SU-DHL-6 (cell line): ENCODE measurements around the gene ZNF202.

Experiments used
- H2AFZ ChIP-seq: fragments of 200-600 bp; sonication (generic); 2 replicates; pipeline ENCODE4 v1.6.1; 2014; ENCODE audit warnings: low read depth, mild to moderate bottlenecking, moderate library complexity, mixed read lengths, antibody characterized with exemption, low read length; ENCODE audit not compliant: severe bottlenecking
- H3F3A ChIP-seq: fragments of 200-600 bp; shearing (Covaris generic); 2 replicates; pipeline ENCODE4 v1.6.0; 2016; ENCODE audit warnings: antibody characterized with exemption, mild to moderate bottlenecking; ENCODE audit not compliant: insufficient read depth
- H3K27ac ChIP-seq: fragments of 200-600 bp; sonication (generic); 2 replicates; pipeline ENCODE4 v1.5.1; 2016; ENCODE audit warnings: low read depth, mild to moderate bottlenecking, low read length, moderate library complexity, mixed read lengths
- H3K27me3 ChIP-seq: fragments of 200-600 bp; sonication (generic), shearing (Covaris generic); 2 replicates; pipeline ENCODE4 v1.6.0; 2014; ENCODE audit warnings: mild to moderate bottlenecking, low read length
- H3K36me3 ChIP-seq: fragments of 200-600 bp; sonication (generic); 2 replicates; pipeline ENCODE4 v1.6.1; 2014; ENCODE audit warnings: mild to moderate bottlenecking, low read length, mixed read lengths
- H3K4me2 ChIP-seq: fragments of 300-600, 200-600 bp; shearing (Covaris generic), sonication (generic); 2 replicates; pipeline ENCODE4 v1.6.0; 2014; ENCODE audit warnings: low read length, low read depth, mild to moderate bottlenecking; ENCODE audit not compliant: poor library complexity, severe bottlenecking
- H3K4me3 ChIP-seq: fragments of 200-600 bp; sonication (generic); 2 replicates; pipeline ENCODE4 v1.5.1; 2014; ENCODE audit warnings: antibody characterized with exemption, low read length, mild to moderate bottlenecking, mixed read lengths; ENCODE audit not compliant: insufficient read depth, poor library complexity, severe bottlenecking
- H3K79me2 ChIP-seq: fragments of 200-600 bp; sonication (generic); 2 replicates; pipeline ENCODE4 v1.6.1; 2014; ENCODE audit warnings: mild to moderate bottlenecking, low read length, moderate library complexity; ENCODE audit not compliant: insufficient read depth
- H3K9ac ChIP-seq: fragments of 200-600 bp; sonication (generic); 2 replicates; pipeline ENCODE4 v1.7.0; 2014; ENCODE audit warnings: mild to moderate bottlenecking, low read length
- H3K9me2 ChIP-seq: fragments of 200-600 bp; sonication (generic); replicated peaks from 2 replicates; pipeline ENCODE4 v1.6.1; 2014; ENCODE audit warnings: low read length; ENCODE audit not compliant: insufficient read depth
- H3K9me3 ChIP-seq: fragments of 200-600 bp; sonication (generic); 2 replicates; pipeline ENCODE4 v1.6.1; 2014; ENCODE audit warnings: low read length, mixed read lengths; ENCODE audit not compliant: insufficient read depth
- H4K20me1 ChIP-seq: fragments of 200-600 bp; sonication (generic); 2 replicates; pipeline ENCODE4 v1.6.1; 2014; ENCODE audit warnings: low read depth, mild to moderate bottlenecking, antibody characterized with exemption, low read length, moderate library complexity, mixed read lengths
- CTCF ChIP-seq: fragments of 200-600 bp; sonication (generic); IDR thresholded peaks from one replicate; pipeline ENCODE4 v1.5.1; 2017; ENCODE audit warnings: antibody characterized with exemption, mild to moderate bottlenecking, low read length, moderate library complexity; ENCODE audit not compliant: insufficient read depth, poor library complexity, severe bottlenecking
- EZH2phosphoT487 ChIP-seq: fragments of 200-600 bp; sonication (generic), shearing (Covaris generic); conservative IDR thresholded peaks from 2 replicates; pipeline ENCODE4 v1.6.1; 2018; ENCODE audit warnings: mild to moderate bottlenecking, antibody characterized with exemption, low read length, moderate library complexity, mixed read lengths

ZNF202 gene

GRCh38 chr11:123775715-123776549, 34.5 kb upstream of the ZNF202 start:
- Histone ChIP-seq H3K9ac (no peak overlapping the region), H3K27me3 (no peaks in the 10 kb centered on the region), H3K4me2 (no peak overlapping the region)

GRCh38 chr11:123775289-123775688, 33.8 kb upstream of the ZNF202 start:
- Histone ChIP-seq H3K9ac (no peak overlapping the region), H3K79me2 (no peaks in the 10 kb centered on the region), H3K4me2 (no peak overlapping the region), H3F3A (no peaks in the 10 kb centered on the region), H3K27ac (no peak overlapping the region), H3K27me3 (no peaks in the 10 kb centered on the region), H3K4me3 (no peak overlapping the region), H4K20me1 (no peaks in the 10 kb centered on the region), H2AFZ (no peak overlapping the region), H3K36me3 (no peaks in the 10 kb centered on the region), H3K9me2 (no peaks in the 10 kb centered on the region), H3K9me3 (no peaks in the 10 kb centered on the region)
- TF ChIP-seq CTCF: no peak
- no peak for TF ChIP-seq EZH2phosphoT487

More at GRCh38 chr11:123775715-123776549, 34.5 kb upstream of the ZNF202 start:
- H3F3A ChIP-seq: no peaks in the 10 kb centered on the region
- H3K79me2 ChIP-seq: no peaks in the 10 kb centered on the region
- no peak overlapping the region for H3K27ac ChIP-seq
- no peaks in the 10 kb centered on the region for H3K9me2 ChIP-seq
- H3K36me3 ChIP-seq: no peaks in the 10 kb centered on the region
- H3K9me3 ChIP-seq: no peaks in the 10 kb centered on the region
- TF ChIP-seq EZH2phosphoT487 (no peak), CTCF (no peak)
- H3K4me3 ChIP-seq: no peak overlapping the region
- H4K20me1 ChIP-seq: no peaks in the 10 kb centered on the region
- no peak overlapping the region for H2AFZ ChIP-seq

DNA sequence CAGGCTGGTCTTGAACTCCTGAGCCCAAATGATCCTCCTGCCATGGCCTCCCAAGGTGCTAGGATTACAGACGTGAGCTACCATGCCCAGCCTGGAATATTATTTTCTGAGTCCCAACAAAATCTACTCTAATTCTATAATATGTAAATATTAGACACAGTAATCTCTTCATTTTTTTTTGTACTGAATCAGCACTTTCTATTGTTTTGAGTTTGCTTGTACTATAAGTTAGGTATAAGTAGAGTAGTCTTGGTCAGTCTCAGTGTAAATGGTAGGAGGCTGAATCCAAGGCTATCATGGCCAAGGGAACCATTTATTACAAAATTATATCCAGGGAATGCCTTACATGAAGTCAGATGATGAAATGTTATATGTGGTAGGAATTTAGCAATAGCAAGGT, 32.5 kb upstream of the ZNF202 start:
- Histone ChIP-seq H4K20me1 (no peaks in the 10 kb centered on the region), H3K4me2 (no peak overlapping the region), H3K36me3 (no peaks in the 10 kb centered on the region), H3K27ac (no peak overlapping the region), H3K27me3 (no peaks in the 10 kb centered on the region), H3K9me2 (no peaks in the 10 kb centered on the region), H3K9ac (no peak overlapping the region), H3K4me3 (no peak overlapping the region), H3K79me2 (no peaks in the 10 kb centered on the region), H3K9me3 (no peaks in the 10 kb centered on the region), H2AFZ (no peak overlapping the region), H3F3A (no peaks in the 10 kb centered on the region)
- no peak for TF ChIP-seq CTCF
- TF ChIP-seq EZH2phosphoT487: no peak
